ENCODE data around the gene LPP.

Gene LPP

DNA sequence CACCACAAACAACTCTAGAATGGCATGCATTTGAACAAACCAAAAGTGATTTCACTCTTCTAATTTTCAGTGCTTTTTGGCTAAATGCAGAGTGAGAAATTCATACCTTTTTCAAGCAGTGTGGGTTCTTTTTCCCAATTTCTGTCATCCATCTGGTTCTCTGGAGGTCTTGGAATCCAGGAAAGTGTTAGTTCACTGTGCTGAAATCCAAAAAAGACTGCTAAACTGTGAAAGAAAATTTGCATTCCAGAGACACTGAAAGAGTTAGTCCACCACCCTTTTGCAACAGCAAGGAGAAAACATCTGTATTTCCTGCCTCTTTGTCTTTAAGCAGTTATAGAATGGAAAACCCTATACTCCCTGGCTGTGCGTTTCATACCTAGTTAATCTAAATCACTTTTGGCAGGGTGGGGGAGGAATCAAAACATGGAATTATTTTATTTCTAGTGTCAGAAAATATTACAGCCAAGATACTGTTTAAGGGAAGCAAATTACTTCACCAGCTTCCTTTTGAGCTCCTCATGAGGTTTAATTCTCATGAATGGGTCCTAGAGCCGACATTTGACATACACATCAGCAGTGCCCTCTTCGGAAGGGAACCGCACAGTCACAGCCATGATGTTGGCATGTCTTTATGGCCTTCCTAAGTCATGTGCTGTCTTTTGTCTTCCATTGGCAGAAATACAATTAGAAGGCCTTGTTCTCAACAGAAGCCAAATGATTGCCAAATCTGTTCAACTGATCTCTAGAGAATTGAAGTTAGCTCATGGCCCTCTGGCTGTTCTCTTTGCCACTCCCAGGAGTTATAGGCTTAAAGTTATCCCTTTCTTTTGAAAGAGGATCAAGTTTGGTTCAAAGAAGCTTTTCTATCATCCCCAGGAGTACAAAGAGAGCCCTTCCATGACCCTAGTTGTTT lies 700.2 kb downstream of the LPP start:
- Histone ChIP-seq H3K4me3 (ENCODE audit: extremely low read depth, insufficient read depth, low read length, poor library complexity, severe bottlenecking) (no peak overlapping the region), H3K9me3 (ENCODE audit: control insufficient read depth, low read length) (no peaks in the 10 kb centered on the region), H3K4me1 (ENCODE audit: control insufficient read depth, insufficient read depth, low read length, poor library complexity, severe bottlenecking) (peaks cover 13% of the 10 kb centered on the region), H3K27ac (ENCODE audit: low read depth, low read length, severe bottlenecking) (peak overlapping the region; percentile 3), H3K36me3 (ENCODE audit: control insufficient read depth, insufficient read depth, low read length) (no peaks in the 10 kb centered on the region)
- 95 to 100% methylated on average over 3 of the region's 4 CpGs for WGBS, 2 experiments (ENCODE audit: insufficient coverage in 2 of 2)

DNA sequence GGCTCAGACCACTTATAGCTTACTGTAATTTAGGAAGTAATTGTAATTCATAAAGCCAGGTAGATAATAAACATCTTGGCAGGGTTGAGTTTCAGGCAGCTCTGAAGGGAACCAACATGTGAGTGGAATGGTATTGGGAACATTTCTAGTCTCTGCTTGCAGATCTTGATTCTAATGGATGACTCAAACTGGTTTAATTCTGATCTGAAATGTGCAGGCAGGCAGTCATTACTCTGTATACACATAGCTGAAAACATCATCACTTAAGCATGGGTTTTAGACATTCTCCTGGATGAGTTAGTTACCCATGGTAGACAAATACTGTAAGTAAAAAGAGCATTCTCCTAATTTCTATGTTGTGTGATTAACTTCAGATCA lies 700.8 kb downstream of the LPP start:
- Histone ChIP-seq H3K36me3 (ENCODE audit: control insufficient read depth, insufficient read depth, low read length) (no peaks in the 10 kb centered on the region), H3K27ac (ENCODE audit: low read depth, low read length, severe bottlenecking) (no peak overlapping the region), H3K4me1 (ENCODE audit: control insufficient read depth, insufficient read depth, low read length, poor library complexity, severe bottlenecking) (peaks cover 13% of the 10 kb centered on the region), H3K4me3 (ENCODE audit: extremely low read depth, insufficient read depth, low read length, poor library complexity, severe bottlenecking) (no peak overlapping the region), H3K9me3 (ENCODE audit: control insufficient read depth, low read length) (no peaks in the 10 kb centered on the region)

DNA sequence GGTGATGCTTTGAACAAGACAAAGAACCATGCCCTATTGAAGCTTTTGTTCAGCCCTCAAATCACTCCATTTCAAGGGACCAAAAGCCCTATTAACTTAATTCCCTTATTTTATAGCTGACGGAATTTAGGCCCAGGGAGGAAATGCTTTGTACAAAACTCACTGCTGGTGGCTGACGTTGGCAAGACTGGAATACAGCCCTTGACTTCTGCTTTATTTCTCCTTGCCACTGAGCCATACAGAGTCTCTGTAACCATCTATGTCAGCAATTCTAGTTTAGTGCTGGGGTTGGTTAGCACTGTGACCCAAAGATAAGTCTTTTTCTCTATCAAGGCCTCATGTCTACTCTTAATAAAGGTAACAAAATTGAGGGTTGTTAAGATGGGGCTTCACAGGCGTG lies 701.7 kb downstream of the LPP start:
- WGBS, 2 experiments (ENCODE audit: insufficient coverage in 2 of 2) = 100% methylated on average over 3 of the region's 3 CpGs
- Histone ChIP-seq H3K27ac (ENCODE audit: low read depth, low read length, severe bottlenecking) (no peak overlapping the region), H3K4me1 (ENCODE audit: control insufficient read depth, insufficient read depth, low read length, poor library complexity, severe bottlenecking) (peaks cover 17% of the 10 kb centered on the region), H3K4me3 (ENCODE audit: extremely low read depth, insufficient read depth, low read length, poor library complexity, severe bottlenecking) (no peak overlapping the region), H3K36me3 (ENCODE audit: control insufficient read depth, insufficient read depth, low read length) (no peaks in the 10 kb centered on the region), H3K9me3 (ENCODE audit: control insufficient read depth, low read length) (no peaks in the 10 kb centered on the region)

DNA sequence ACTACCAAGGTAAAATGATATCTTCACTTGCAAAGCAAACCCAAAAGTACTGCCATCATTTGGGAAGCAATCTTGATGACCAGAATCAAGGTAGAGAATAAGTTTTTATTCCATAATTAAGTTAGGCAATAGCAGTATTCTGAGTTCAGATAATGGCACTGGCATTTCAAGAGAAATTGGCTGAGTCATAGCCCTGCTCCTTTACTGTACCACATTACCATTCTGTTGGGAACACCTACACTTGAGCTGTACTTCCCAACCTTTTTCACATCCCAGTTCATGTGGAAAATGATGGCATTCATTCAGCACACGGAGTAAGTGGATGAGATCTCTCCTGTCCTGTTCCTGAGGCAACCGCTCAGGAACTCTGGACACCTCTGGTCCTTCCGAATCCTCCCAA lies 706.2 kb downstream of the LPP start:
- Histone ChIP-seq H3K36me3 (ENCODE audit: control insufficient read depth, insufficient read depth, low read length) (no peaks in the 10 kb centered on the region), H3K4me3 (ENCODE audit: extremely low read depth, insufficient read depth, low read length, poor library complexity, severe bottlenecking) (no peak overlapping the region), H3K27ac (ENCODE audit: low read depth, low read length, severe bottlenecking) (no peak overlapping the region), H3K9me3 (ENCODE audit: control insufficient read depth, low read length) (no peaks in the 10 kb centered on the region), H3K4me1 (ENCODE audit: control insufficient read depth, insufficient read depth, low read length, poor library complexity, severe bottlenecking) (peaks cover 4% of the 10 kb centered on the region)
- 83 to 100% methylated on average over 2 of the region's 3 CpGs for WGBS, 2 experiments (ENCODE audit: insufficient coverage in 2 of 2)

DNA sequence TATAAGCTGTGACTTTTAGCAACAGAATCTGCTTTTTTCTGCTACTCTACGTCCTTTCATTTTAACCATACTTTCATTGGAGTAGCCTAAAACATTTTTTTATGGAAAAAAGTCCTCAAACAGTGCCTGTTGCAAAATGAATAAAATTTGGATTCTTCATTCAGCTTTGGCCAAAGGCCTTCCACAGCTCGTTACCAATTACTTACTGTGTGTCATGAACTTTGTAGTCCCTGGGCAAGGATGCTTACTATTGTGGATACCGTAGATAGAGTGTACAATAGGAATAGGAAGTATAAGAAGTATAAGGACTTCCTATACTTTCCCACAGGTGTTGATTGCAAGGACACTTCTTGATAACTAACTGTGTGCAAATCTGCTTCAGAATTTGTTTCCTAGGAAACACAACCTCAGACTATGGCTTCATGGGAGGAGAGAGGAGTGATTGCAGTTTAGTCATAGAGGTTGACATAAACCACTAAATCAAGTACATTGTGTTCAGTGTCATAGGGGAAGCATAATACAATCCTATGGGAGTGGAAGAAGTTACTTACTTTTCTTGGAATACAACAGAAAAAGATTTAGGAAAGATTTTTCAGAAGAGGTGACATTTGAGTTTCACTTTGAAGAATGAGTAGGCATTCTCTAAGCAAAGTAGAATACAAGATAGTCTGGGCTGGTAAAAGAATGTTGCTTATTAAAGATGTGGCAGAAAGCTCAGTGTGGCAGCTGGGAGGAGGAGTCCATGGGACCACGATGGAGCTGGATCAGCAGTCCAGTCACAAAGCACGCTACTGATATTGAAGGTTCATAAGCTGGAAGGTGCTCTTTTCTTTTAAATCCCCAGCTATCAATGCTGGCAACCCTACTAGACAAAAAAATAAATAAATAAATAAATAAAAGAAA lies 708.1 kb downstream of the LPP start:
- H3K27ac ChIP-seq (ENCODE audit: low read depth, low read length, severe bottlenecking) = no peak overlapping the region
- 92 to 100% methylated on average over 2 of the region's 5 CpGs for WGBS, 2 experiments (ENCODE audit: insufficient coverage in 2 of 2)
- no peaks in the 10 kb centered on the region for H3K9me3 ChIP-seq (ENCODE audit: control insufficient read depth, low read length)
- H3K4me3 ChIP-seq (ENCODE audit: extremely low read depth, insufficient read depth, low read length, poor library complexity, severe bottlenecking) = no peak overlapping the region
- H3K4me1 ChIP-seq (ENCODE audit: control insufficient read depth, insufficient read depth, low read length, poor library complexity, severe bottlenecking) = peaks cover 4% of the 10 kb centered on the region
- H3K36me3 ChIP-seq (ENCODE audit: control insufficient read depth, insufficient read depth, low read length) = peaks cover 10% of the 10 kb centered on the region

DNA sequence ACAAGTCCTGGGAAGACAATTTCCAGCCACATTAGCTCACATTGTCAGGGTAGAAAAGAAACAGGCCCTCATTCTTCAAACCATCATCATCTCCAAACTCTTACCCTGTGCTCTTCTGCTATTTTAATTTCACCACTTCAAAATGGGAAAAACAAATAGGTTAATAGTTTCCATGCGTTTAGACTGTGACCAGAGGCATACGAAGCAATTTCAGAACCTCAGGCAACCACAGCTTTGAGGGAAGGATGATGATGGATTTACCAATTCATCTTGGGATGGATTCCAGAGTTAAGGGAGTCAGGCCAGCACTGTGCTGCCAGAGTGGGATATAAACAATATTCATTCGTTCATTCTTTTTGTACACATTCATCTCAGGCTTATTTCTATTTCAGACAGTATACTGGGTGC lies 710.0 kb downstream of the LPP start:
- Histone ChIP-seq H3K27ac (ENCODE audit: low read depth, low read length, severe bottlenecking) (no peak overlapping the region), H3K4me1 (ENCODE audit: control insufficient read depth, insufficient read depth, low read length, poor library complexity, severe bottlenecking) (peaks cover 4% of the 10 kb centered on the region), H3K36me3 (ENCODE audit: control insufficient read depth, insufficient read depth, low read length) (peaks cover 19% of the 10 kb centered on the region), H3K4me3 (ENCODE audit: extremely low read depth, insufficient read depth, low read length, poor library complexity, severe bottlenecking) (no peak overlapping the region), H3K9me3 (ENCODE audit: control insufficient read depth, low read length) (no peaks in the 10 kb centered on the region)
- 90 to 100% methylated on average over 2 of the region's 3 CpGs for WGBS, 2 experiments (ENCODE audit: insufficient coverage in 2 of 2)

DNA sequence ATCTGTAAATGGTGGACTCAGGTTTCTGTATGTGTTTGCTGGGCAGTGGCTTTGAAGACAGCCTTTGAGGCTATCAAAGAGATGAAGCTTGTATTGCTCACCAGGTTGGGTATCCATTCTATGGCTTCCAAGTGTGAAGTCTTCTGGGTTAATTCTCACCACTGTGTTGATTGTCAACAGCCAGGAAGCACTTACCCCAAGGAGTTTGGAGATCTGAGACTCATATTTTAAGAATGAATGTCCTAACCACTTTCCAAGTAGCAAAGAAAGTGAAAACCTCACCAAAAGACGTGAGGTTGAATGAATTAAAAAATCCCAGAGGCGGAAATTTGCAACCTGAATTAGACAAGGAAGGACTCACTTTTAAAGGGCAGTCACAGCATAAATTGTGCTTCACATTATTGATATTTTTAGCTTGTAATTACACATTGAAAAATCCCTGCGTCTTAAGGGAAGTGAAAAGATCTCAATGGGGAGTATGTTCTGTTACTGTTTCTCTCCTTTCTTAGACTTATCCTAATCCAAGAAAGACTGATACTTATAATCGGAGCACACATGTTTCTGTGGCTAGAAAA lies 713.8 kb downstream of the LPP start:
- WGBS, 2 experiments (ENCODE audit: insufficient coverage in 2 of 2) = 61 to 90% methylated on average over 2 of the region's 4 CpGs

DNA sequence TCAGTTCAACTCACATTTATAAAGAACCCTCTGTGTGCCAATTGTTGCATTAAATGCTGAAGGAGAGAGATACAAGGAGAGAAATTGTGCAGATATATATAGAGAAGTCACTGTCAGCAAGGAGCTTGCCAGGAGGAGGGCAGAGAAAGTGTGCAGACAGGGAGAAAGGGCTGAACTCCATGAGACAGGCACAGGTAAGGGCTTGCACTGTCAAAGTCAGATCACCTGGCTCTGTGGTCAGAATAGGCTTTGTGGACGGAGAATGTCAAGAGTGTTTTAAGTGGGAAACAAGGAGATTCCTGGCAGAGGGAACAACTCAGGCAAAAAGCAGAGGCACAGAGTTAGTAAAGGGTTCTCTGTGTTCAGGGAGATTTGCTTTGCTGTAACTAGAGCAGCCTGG lies 714.8 kb downstream of the LPP start:
- H3K36me3 ChIP-seq (ENCODE audit: control insufficient read depth, insufficient read depth, low read length) = peaks cover 33% of the 10 kb centered on the region
- no peak overlapping the region for H3K27ac ChIP-seq (ENCODE audit: low read depth, low read length, severe bottlenecking)
- no peaks in the 10 kb centered on the region for H3K9me3 ChIP-seq (ENCODE audit: control insufficient read depth, low read length)
- H3K4me1 ChIP-seq (ENCODE audit: control insufficient read depth, insufficient read depth, low read length, poor library complexity, severe bottlenecking) = no peaks in the 10 kb centered on the region
- 83 to 92% methylated on average over 1 of the region's 1 CpG for WGBS, 2 experiments (ENCODE audit: insufficient coverage in 2 of 2)
- no peak overlapping the region for H3K4me3 ChIP-seq (ENCODE audit: extremely low read depth, insufficient read depth, low read length, poor library complexity, severe bottlenecking)

More for the DNA sequence above, 713.8 kb downstream of the LPP start:
- no peak overlapping the region for H3K4me3 ChIP-seq (ENCODE audit: extremely low read depth, insufficient read depth, low read length, poor library complexity, severe bottlenecking)
- no peaks in the 10 kb centered on the region for H3K9me3 ChIP-seq (ENCODE audit: control insufficient read depth, low read length)
- H3K27ac ChIP-seq (ENCODE audit: low read depth, low read length, severe bottlenecking) = no peak overlapping the region
- no peaks in the 10 kb centered on the region for H3K4me1 ChIP-seq (ENCODE audit: control insufficient read depth, insufficient read depth, low read length, poor library complexity, severe bottlenecking)
- H3K36me3 ChIP-seq (ENCODE audit: control insufficient read depth, insufficient read depth, low read length) = peaks cover 26% of the 10 kb centered on the region

DNA sequence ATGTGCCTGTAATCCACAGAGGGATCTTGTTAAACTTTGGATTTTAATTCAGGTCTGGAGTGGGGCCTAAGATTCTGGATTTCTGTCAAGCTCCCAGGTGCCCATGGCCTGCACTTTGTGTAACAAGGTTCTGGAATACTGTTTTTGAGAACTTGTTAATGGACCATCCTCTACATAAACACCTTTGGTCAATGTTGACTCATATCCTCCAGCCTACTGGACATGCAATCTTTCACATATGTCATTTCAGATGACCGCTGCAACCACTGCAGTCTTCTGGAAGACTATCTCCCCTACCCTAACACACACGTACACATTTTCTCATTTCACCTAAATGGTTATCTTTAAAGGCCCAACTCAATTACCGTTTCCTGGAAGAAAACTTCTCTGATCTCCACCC lies 715.7 kb downstream of the LPP start:
- Histone ChIP-seq H3K36me3 (ENCODE audit: control insufficient read depth, insufficient read depth, low read length) (peaks cover 41% of the 10 kb centered on the region), H3K27ac (ENCODE audit: low read depth, low read length, severe bottlenecking) (no peak overlapping the region), H3K9me3 (ENCODE audit: control insufficient read depth, low read length) (no peaks in the 10 kb centered on the region), H3K4me3 (ENCODE audit: extremely low read depth, insufficient read depth, low read length, poor library complexity, severe bottlenecking) (no peak overlapping the region), H3K4me1 (ENCODE audit: control insufficient read depth, insufficient read depth, low read length, poor library complexity, severe bottlenecking) (no peaks in the 10 kb centered on the region)
- WGBS, 2 experiments (ENCODE audit: insufficient coverage in 2 of 2) = 95 to 100% methylated on average over 2 of the region's 3 CpGs

DNA sequence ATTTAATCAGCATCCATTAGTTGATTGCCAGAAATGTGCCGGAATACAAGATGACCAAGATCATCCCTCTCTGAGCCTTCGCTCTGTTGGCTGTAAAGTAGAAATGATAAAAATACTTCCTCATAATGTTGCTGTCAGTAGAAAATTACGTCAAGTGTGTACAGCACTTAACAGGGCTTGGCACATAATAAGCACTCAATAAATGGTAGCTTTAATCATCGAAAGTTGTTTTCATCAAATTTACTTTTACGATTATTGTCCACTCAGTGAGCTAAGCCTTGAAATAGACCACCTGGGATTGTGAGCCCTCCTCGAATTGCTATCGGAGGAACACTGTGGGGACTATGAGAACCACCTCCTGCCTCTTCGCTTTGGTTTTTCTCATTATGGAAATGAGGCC lies 716.5 kb downstream of the LPP start:
- WGBS, 2 experiments (ENCODE audit: insufficient coverage in 2 of 2) = 77 to 88% methylated on average over 2 to 4 of the region's 8 CpGs
- H3K36me3 ChIP-seq (ENCODE audit: control insufficient read depth, insufficient read depth, low read length) = peaks cover 49% of the 10 kb centered on the region
- H3K4me1 ChIP-seq (ENCODE audit: control insufficient read depth, insufficient read depth, low read length, poor library complexity, severe bottlenecking) = no peaks in the 10 kb centered on the region
- H3K4me3 ChIP-seq (ENCODE audit: extremely low read depth, insufficient read depth, low read length, poor library complexity, severe bottlenecking) = no peak overlapping the region
- H3K9me3 ChIP-seq (ENCODE audit: control insufficient read depth, low read length) = no peaks in the 10 kb centered on the region
- no peak overlapping the region for H3K27ac ChIP-seq (ENCODE audit: low read depth, low read length, severe bottlenecking)

All from mesodermal cell (in vitro differentiated cells).